ENCODE results near the gene ATP1A4.

ATP1A4 gene

GRCh38 chr1:160206036-160206389 lies 54.6 kb downstream of the ATP1A4 start:
- DNase-seq (ENCODE audit: low read depth in 2 of 2): peak; percentile 17 to 20

- no peak for DNase-seq (ENCODE audit: low read depth in 2 of 2)
These were observed 55.2 kb downstream of the ATP1A4 start for GRCh38 chr1:160206421-160207117.

- no peak for DNase-seq (ENCODE audit: low read depth in 2 of 2)
These were observed 55.8 kb downstream of the ATP1A4 start for GRCh38 chr1:160207118-160207650.

GRCh38 chr1:160207771-160208556 lies 56.6 kb downstream of the ATP1A4 start:
- no peak for DNase-seq (ENCODE audit: low read depth in 2 of 2)

GRCh38 chr1:160208557-160209320 lies 57.3 kb downstream of the ATP1A4 start:
- DNase-seq (ENCODE audit: low read depth in 2 of 2): no peak

- DNase-seq (ENCODE audit: low read depth in 2 of 2): no peak
These were observed 58.1 kb downstream of the ATP1A4 start for GRCh38 chr1:160209321-160210046.

- no peak for DNase-seq (ENCODE audit: low read depth in 2 of 2)
These were observed 59.2 kb downstream of the ATP1A4 start for GRCh38 chr1:160210561-160210960.

- no peak for DNase-seq (ENCODE audit: low read depth in 2 of 2)
These were observed 59.8 kb downstream of the ATP1A4 start for GRCh38 chr1:160211046-160211790.

- no peak for DNase-seq (ENCODE audit: low read depth in 2 of 2)
These were observed 63.2 kb downstream of the ATP1A4 start for GRCh38 chr1:160214481-160215140.

- no peak for DNase-seq (ENCODE audit: low read depth in 2 of 2)
These were observed 64.9 kb downstream of the ATP1A4 start for GRCh38 chr1:160216301-160216700.

GRCh38 chr1:160217481-160218051 lies 66.2 kb downstream of the ATP1A4 start:
- no peak for DNase-seq (ENCODE audit: low read depth in 2 of 2)

- no peak for DNase-seq (ENCODE audit: low read depth in 2 of 2)
These were observed 67.9 kb downstream of the ATP1A4 start for GRCh38 chr1:160219062-160219929.

- no peak for DNase-seq (ENCODE audit: low read depth in 2 of 2)
These were observed 68.9 kb downstream of the ATP1A4 start for GRCh38 chr1:160220301-160220700.

GRCh38 chr1:160221089-160221488 lies 69.7 kb downstream of the ATP1A4 start:
- DNase-seq (ENCODE audit: low read depth in 2 of 2): no peak

- no peak for DNase-seq (ENCODE audit: low read depth in 2 of 2)
These were observed 71.1 kb downstream of the ATP1A4 start for GRCh38 chr1:160222546-160222945.

- no peak for DNase-seq (ENCODE audit: low read depth in 2 of 2)
These were observed 73.2 kb downstream of the ATP1A4 start for GRCh38 chr1:160224606-160225005.

GRCh38 chr1:160225345-160225744 lies 73.9 kb downstream of the ATP1A4 start:
- DNase-seq (ENCODE audit: low read depth in 2 of 2): no peak

GRCh38 chr1:160226623-160227022 lies 75.2 kb downstream of the ATP1A4 start:
- DNase-seq (ENCODE audit: low read depth in 2 of 2): no peak

GRCh38 chr1:160227034-160227433 lies 75.6 kb downstream of the ATP1A4 start:
- DNase-seq (ENCODE audit: low read depth in 2 of 2): no peak

All from stimulated activated CD8-positive, alpha-beta memory T cell treated with anti-CD3 and anti-CD28 coated beads, Interleukin-2, amount 100 ng/mL, for 48 hours (primary cell).